GM19193 (cell line): ENCODE results near the gene CACNA2D1.

Experiments
- POLR2A ChIP-seq: IDR thresholded peaks from 4 replicates; pipeline ENCODE4 v1.6.1; 2011; ENCODE audit not compliant: insufficient read depth, insufficient read length; ENCODE audit errors: extremely low read depth

The CACNA2D1 gene

GRCh38 chr7:81993186-81993585 lies 450.4 kb downstream of the CACNA2D1 start:
- no peak for TF ChIP-seq POLR2A

GRCh38 chr7:81990395-81990794 lies 453.2 kb downstream of the CACNA2D1 start:
- TF ChIP-seq POLR2A: no peak

- no peak for TF ChIP-seq POLR2A
Measured at GRCh38 chr7:81986723-81987470, 456.7 kb downstream of the CACNA2D1 start.

GRCh38 chr7:81983406-81983805 lies 460.2 kb downstream of the CACNA2D1 start:
- no peak for TF ChIP-seq POLR2A

- TF ChIP-seq POLR2A: no peak
Measured at GRCh38 chr7:81973117-81973516, 470.5 kb downstream of the CACNA2D1 start.

- no peak for TF ChIP-seq POLR2A
Measured at GRCh38 chr7:81960026-81960425, 483.6 kb downstream of the CACNA2D1 start.

GRCh38 chr7:81957517-81957916 lies 486.1 kb downstream of the CACNA2D1 start:
- TF ChIP-seq POLR2A: no peak

- no peak for TF ChIP-seq POLR2A
Measured at GRCh38 chr7:81956520-81956919, 487.1 kb downstream of the CACNA2D1 start.

- TF ChIP-seq POLR2A: no peak
Measured at GRCh38 chr7:81949306-81949705, 494.3 kb downstream of the CACNA2D1 start.

- TF ChIP-seq POLR2A: no peak
Measured at GRCh38 chr7:81944058-81944457, 499.5 kb downstream of the CACNA2D1 start.

GRCh38 chr7:81937091-81937490 lies 506.5 kb downstream of the CACNA2D1 start:
- TF ChIP-seq POLR2A: no peak

- no peak for TF ChIP-seq POLR2A
Measured at GRCh38 chr7:81934596-81935301, 508.8 kb downstream of the CACNA2D1 start.

- no peak for TF ChIP-seq POLR2A
Measured at GRCh38 chr7:81932936-81933335, 510.6 kb downstream of the CACNA2D1 start.

- TF ChIP-seq POLR2A: no peak
Measured at GRCh38 chr7:81929386-81929785, 514.2 kb downstream of the CACNA2D1 start.

- TF ChIP-seq POLR2A: no peak
Measured at GRCh38 chr7:81926154-81926553, 517.4 kb downstream of the CACNA2D1 start.

- no peak for TF ChIP-seq POLR2A
Measured at GRCh38 chr7:81925530-81925929, 518.0 kb downstream of the CACNA2D1 start.

- TF ChIP-seq POLR2A: no peak
Measured at GRCh38 chr7:81924494-81924893, 519.1 kb downstream of the CACNA2D1 start.

- TF ChIP-seq POLR2A: no peak
Measured at GRCh38 chr7:81919494-81919893, 524.1 kb downstream of the CACNA2D1 start.
